Lung (tissue), 12 donors: ENCODE results near the gene LIPA. TPM values are rescaled to one million over a fixed set of nuclear protein-coding genes. Genes with fewer than 3 reads are reported as not detected.

ENCODE experiments used
- ATAC-seq: fragments of 200-7000 bp; cut with Tn5 transposase; one replicate; pipeline ENCODE4 v1.9.1; 2020; ENCODE audit warnings: moderate number of reproducible peaks; ENCODE audit not compliant: insufficient read depth, low FRiP score
- DNase-seq, 3 donors: peaks; one replicate each; pipeline ENCODE4 v3.0.0-alpha.2; 2013 to 2017
- H3K27ac ChIP-seq, 2 donors: one replicate each; pipeline ENCODE4 v1.5.1; 2013; ENCODE audit warnings: mild to moderate bottlenecking in 2 of 2, moderate library complexity in 2 of 2, control low read depth in 1 of 2, inconsistent platforms in 1 of 2, low read depth in 1 of 2, low read length in 1 of 2
- H3K27me3 ChIP-seq, 3 donors: one replicate each; pipeline ENCODE4 v1.5.1; 2013; ENCODE audit warnings: low read length in 2 of 3; ENCODE audit not compliant: control insufficient read depth in 3 of 3, insufficient read depth in 3 of 3
- H3K36me3 ChIP-seq, 4 donors: one replicate each; pipeline ENCODE4 v1.5.1; 2013; ENCODE audit warnings: low read length in 4 of 4, mild to moderate bottlenecking in 1 of 4, moderate library complexity in 1 of 4; ENCODE audit not compliant: control insufficient read depth in 4 of 4, insufficient read depth in 4 of 4
- H3K4me1 ChIP-seq, 5 donors: one replicate each; pipeline ENCODE4 v1.5.1; 2013; ENCODE audit warnings: low read length in 5 of 5, mild to moderate bottlenecking in 2 of 5, moderate library complexity in 1 of 5; ENCODE audit not compliant: control insufficient read depth in 5 of 5, insufficient read depth in 5 of 5
- H3K4me3 ChIP-seq: one replicate; pipeline ENCODE4 v1.5.1; 2013; ENCODE audit warnings: mild to moderate bottlenecking, control low read depth, moderate library complexity
- H3K9ac ChIP-seq, 2 donors: one replicate each; pipeline ENCODE4 v1.5.1; 2013; ENCODE audit warnings: low read length in 2 of 2, control low read depth in 1 of 2; ENCODE audit not compliant: insufficient read depth in 1 of 2
- H3K9me3 ChIP-seq, 4 donors: one replicate each; pipeline ENCODE4 v1.5.1; 2013; ENCODE audit warnings: low read length in 3 of 4, mild to moderate bottlenecking in 1 of 4, moderate library complexity in 1 of 4; ENCODE audit not compliant: control insufficient read depth in 4 of 4, insufficient read depth in 3 of 4
- CTCF ChIP-seq: IDR thresholded peaks from 2 replicates; pipeline ENCODE4 v1.5.1; 2012; ENCODE audit warnings: mild to moderate bottlenecking; ENCODE audit errors: control extremely low read depth, extremely low read depth
- WGBS, 2 donors: extraction: QIAGEN DNeasy Blood & Tissue Kit; methylation state at CpG; one replicate each; pipeline ENCODE4 v1.1.7; 2013; 5-methylcytosine and 5-hydroxymethylcytosine counted together
- polyA plus RNA-seq, 2 donors: library from polyadenylated mRNA; stranded (reverse); fragments of 200-250 nt; gene quantifications; one replicate each; pipeline ENCODE4 v1.2.1, GENCODE V29; 2013
- total RNA-seq, 2 donors: library from RNA; depleted of rRNA in 1 of 2; stranded (reverse); fragments of >200 nt in 1 of 2; gene quantifications; one replicate each; pipeline ENCODE4 v1.2.1, GENCODE V29; 2014 to 2021
- donor health status: control.
- donor health status: control.
- donor health status: Bipolar disorder and iron deficiency.
- donor health status: healthy.
- donor health status: DM: yes; HTN: yes; CAD: no.

LIPA gene
- total and polyA plus RNA-seq, 4 donors: 24.0 to 140 (median 71.7) TPM

- 80 to 83% methylated on average over 1 of the region's 1 CpG for WGBS, 2 donors
- no peak overlapping the region for H3K27ac ChIP-seq
- no peak for DNase-seq
Measured at GRCh38 chr10:89258881-89259280, 7.3 kb upstream of the LIPA start.

GRCh38 chr10:89257581-89257980 lies 6.0 kb upstream of the LIPA start:
- H3K36me3 ChIP-seq: no peaks in the 10 kb centered on the region
- H3K4me1 ChIP-seq: peaks cover 0 to 38% (median 0%) of the 10 kb centered on the region in 5 donors
- H3K27ac ChIP-seq: peak overlapping the region in 1 of 2 donors; percentile 0
- H3K9me3 ChIP-seq: peaks cover 0 to 3% (median 1%) of the 10 kb centered on the region in 4 donors
- ATAC-seq (no peak), DNase-seq (peak; percentile 41 to 85 (median 82))
- TF ChIP-seq CTCF: no peak
- H3K27me3 ChIP-seq: no peaks in the 10 kb centered on the region
- WGBS, 2 donors: 62 to 73% methylated on average over 2 of the region's 2 CpGs
- no peak overlapping the region for H3K4me3 ChIP-seq
- H3K9ac ChIP-seq: peak overlapping the region in 1 of 2 donors; percentile 33

More at GRCh38 chr10:89258881-89259280, 7.3 kb upstream of the LIPA start:
- TF ChIP-seq CTCF: no peak
- H3K9me3 ChIP-seq: peaks cover 0 to 3% (median under 1%) of the 10 kb centered on the region in 4 donors
- ATAC-seq: no peak
- no peaks in the 10 kb centered on the region for H3K36me3 ChIP-seq
- H3K9ac ChIP-seq: no peak overlapping the region
- peaks cover 0 to 38% (median 0%) of the 10 kb centered on the region in 5 donors for H3K4me1 ChIP-seq
- no peaks in the 10 kb centered on the region for H3K27me3 ChIP-seq
- H3K4me3 ChIP-seq: no peak overlapping the region

GRCh38 chr10:89256962-89257361 lies 5.4 kb upstream of the LIPA start:
- TF ChIP-seq CTCF: no peak
- no peak overlapping the region for H3K4me3 ChIP-seq
- H3K36me3 ChIP-seq: no peaks in the 10 kb centered on the region
- H3K27ac ChIP-seq: peak overlapping the region in 1 of 2 donors; percentile 0
- no peaks in the 10 kb centered on the region for H3K27me3 ChIP-seq
- DNase-seq: peak; percentile 30 to 63 (median 60)
- no peak for ATAC-seq
- WGBS, 2 donors: 73 to 78% methylated on average over 1 of the region's 1 CpG
- H3K9ac ChIP-seq: peak overlapping the region in 1 of 2 donors; percentile 23
- peaks cover 0 to 38% (median 0%) of the 10 kb centered on the region in 5 donors for H3K4me1 ChIP-seq
- peaks cover 0 to 3% (median 1%) of the 10 kb centered on the region in 4 donors for H3K9me3 ChIP-seq

- peak in 2 of 3 donors; percentile 55 to 72 for DNase-seq
- no peak for TF ChIP-seq CTCF
- ATAC-seq: no peak
- 50 to 61% methylated on average over 3 of the region's 3 CpGs for WGBS, 2 donors
- Histone ChIP-seq H3K27me3 (no peaks in the 10 kb centered on the region), H3K4me1 (peaks cover 0 to 39% (median 0%) of the 10 kb centered on the region in 5 donors), H3K27ac (no peak overlapping the region), H3K4me3 (no peak overlapping the region), H3K36me3 (no peaks in the 10 kb centered on the region), H3K9ac (no peak overlapping the region), H3K9me3 (peaks cover 0 to 3% (median 1%) of the 10 kb centered on the region in 4 donors)
Measured at GRCh38 chr10:89256340-89256739, 4.8 kb upstream of the LIPA start.
